GM21528 (cell line): ENCODE data around the gene SPEG.

Experiments
- ATAC-seq: cut with Tn5 transposase; IDR thresholded peaks from one replicate; pipeline ENCODE4 v1.9.1; 2021; ENCODE audit warnings: mild to moderate bottlenecking, moderate library complexity; ENCODE audit not compliant: unreplicated experiment, low FRiP score

SPEG gene

DNA sequence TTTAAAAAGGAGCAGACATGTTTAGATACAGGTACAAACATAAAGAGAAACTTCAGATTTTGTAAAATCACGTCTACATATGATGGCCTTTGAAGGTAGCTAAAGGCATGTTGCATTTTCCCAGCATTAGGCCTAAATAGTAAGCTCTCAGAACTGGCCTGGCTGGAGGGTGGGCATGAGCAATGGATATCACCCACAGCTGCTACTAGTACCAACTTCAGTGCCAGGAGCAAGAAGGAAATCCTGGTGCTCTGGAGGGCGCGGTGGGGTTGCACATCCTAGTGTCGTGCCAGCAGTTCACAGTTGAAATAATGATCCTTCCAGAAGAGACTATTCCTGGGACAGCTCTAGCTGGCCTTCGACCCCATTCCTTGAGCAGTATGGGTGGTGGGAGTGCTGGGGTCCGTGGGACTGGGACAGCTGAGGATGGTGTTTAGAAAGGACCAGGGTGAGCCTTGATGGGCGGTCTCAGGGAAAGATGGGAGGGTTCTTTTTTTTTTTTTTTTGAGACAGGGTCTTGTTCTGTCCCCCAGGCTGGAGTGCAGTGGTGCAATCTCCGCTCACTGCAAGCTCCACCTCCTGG lies 11.6 kb upstream of the SPEG start:
- no peak for ATAC-seq

DNA sequence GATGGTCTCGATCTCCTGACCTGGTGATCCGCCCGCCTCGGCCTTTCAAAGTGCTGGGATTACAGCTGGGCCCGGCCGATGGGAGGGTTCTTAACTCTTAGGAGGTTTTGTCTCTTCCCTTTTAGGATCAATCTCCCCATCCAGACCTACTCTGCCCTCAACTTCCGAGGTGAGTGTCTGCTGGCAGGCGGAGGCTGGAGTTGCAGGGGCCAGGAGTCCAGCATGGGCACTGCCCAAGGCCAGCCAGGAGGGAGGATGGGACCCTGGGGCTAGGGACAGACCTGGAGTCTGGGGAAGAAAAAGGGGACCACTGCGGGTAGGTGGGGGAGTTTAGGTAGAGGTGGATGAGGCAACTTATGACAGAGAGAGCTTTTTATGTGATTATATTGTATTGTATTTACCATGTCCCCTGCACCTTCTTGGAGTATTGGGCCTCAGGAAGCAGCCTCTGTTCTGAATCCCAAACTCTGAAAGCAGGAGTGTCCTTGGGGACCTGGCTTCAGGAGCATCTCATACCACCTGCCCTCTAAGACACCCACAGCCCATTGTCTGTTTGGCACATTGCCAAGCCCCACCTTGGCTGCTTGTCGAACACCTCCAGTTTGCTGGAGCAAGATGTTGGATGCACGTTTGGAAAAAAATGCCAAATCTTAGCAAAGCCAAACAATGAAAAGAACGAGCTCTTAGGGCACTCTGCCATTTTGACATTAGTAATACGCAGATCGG lies 10.8 kb upstream of the SPEG start:
- ATAC-seq: no peak

DNA sequence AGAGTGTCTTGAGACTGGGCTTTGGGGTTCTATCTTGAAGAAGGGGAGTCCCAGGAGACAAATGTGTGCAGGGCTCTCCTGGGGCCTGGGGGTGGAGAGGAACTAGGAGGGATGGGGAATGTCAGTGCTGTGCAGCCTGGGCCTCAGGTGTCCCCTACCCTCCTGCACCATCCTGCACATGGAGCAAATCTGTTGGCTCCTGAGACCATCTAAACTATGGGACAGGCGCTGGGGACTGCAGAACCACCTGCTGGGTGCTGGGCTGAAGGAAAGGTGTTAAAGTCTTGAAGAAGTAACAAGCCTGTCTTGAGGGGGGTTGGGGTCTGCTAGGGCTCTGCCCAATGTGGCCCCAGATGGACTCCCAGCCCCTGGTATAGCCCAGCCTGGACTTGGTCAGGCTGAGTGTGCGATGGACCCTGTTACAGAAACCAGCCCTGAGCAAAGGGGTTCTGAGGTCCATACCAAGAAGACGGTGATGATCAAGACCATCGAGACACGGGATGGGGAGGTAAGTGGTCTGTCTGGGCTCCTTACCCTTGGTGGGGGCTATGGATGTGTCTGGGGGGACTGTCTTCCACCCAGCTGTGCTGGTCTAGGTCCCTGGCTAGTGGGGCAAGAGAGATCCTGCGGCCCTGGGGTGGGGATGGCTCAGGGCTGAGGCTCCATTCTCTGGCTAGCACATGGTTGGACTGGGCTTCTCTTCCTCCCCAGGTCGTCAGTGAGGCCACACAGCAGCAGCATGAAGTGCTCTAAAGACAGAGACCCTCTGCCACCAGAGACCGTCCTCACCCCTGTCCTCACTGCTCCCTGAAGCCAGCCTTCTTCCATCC lies 9.2 kb upstream of the SPEG start:
- no peak for ATAC-seq

DNA sequence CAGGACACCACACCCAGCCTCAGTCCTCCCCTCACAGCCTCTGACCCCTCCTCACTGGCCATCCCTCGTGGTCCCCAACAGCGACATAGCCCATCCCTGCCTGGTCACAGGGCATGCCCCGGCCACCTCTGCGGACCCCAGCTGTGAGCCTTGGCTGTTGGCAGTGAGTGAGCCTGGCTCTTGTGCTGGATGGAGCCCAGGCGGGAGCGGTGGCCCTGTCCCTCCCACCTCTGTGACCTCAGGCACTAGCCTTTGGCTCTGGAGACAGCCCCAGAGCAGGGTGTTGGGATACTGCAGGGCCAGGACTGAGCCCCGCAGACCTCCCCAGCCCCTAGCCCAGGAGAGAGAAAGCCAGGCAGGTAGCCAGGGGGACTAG lies 8.6 kb upstream of the SPEG start:
- no peak for ATAC-seq

DNA sequence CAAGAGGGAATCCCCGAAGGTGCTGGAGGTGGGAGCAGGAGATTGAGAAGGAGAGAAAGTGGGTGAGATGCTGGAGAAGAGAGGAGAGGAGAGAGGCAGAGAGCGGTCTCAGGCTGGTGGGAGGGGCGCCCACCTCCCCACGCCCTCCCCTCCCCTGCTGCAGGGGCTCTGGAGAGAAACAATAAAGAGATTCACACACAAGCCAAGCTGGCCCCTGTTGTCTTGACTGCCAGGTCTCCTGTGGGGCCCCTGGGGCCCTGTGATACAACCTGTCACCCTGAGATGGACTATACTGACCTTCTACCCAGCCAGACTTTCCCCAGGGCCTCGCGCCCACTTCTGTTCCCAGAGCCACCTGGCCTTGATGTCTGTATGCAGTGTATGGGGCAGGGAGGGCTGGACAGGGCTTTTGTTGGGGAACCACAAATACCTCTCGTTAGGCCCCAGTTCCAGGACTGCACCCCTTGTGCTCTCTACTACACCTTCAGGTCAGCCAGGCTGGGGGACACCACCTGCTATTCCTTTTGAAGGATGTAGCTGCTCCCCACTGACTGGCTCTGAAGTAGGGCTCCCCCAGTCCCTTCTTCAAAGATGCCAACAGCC lies 8.0 kb upstream of the SPEG start:
- no peak for ATAC-seq

DNA sequence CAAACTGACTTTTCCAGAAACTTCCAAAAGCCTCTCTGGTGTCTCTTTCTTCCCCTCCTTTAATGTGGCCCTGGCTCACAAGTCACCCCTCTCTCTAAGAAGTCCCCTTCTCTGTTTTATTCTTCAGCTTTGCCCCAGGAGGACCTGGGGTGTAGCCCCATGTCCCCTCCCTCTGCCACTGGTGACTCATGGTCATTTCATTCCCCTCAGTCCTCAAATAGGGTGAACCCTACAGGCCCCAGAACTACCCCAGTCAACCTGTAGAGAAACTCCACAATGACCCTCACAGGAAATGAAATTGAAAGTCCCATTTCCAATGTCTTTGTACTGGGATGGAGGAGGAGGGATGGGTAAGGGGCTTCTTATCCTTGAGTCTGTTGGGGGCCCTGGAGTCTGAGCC lies 6.2 kb upstream of the SPEG start:
- ATAC-seq: no peak

DNA sequence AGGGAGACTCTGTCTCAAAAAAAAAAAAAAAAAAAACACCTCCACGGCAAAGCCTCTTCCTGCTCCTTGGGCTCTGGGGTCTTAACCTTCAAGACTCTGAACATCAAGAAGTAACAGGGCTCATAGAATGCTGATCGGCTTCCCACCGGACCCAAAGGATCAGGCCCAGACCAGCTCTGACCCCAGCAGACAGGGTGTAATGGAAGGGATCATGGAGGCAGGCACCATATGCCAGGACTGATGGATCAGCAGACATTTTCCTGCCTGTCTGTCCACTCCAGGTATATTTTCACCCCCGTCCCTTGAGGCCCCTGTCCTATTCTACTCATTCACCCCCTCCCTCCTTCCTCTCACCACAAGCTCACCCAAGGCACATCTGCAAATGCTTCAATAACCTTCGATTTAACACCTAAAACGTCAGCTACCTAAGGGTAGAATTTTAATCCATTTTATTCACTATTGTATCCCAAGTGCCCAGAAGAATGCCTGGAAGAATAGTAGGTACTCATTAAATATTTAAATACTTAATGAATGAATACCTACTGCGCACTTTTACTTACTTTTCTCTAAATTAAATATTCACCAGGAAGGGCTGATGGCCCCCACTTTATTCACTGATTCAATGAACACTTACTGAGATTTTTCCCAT lies 4.6 kb upstream of the SPEG start:
- ATAC-seq: no peak

DNA sequence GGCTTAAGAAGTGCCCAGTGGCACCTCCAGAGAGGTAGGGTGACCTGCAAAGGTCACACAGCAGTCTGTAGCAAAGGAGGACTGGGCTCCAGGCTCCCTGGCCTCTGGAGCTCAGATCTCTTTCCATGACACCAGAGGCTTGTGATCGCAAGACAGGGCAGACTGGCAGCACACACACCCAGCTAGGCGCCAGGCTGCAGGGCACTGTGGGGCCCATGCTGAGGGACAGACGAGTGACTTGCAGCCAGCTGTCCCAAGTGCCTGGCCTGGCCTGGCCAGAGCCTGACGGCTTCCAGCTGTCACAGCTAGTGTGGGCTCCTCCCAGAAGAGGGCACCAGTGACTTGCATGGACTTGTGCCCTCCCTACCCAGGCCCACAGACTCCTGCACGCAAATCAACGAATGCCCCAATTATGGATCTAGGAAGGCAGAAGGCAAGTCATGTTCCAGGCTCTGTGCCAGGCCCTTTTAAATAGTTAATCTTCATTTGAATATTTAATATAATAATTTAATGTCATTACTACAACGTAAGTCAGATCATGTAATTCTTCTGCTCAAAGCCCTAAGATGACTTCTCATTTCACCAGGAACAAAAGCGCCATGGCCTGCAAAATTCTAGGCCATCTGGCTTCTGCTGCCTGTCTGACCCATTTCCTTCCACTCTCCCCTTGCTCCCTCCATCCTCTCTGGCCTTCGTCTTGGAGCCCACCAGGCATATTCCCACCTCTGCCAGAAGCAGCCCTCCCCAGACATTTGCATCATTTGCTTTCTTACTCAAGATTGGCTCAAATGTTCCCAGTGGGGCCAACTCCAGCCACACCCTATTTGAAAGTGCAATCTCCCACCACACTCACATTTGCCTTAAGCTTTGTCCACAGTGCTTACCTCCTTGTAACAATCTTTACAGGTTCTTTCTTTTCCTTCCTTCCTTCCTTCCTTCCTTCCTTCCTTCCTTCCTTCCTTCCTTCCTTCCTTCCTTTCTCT lies 3.7 kb upstream of the SPEG start:
- no peak for ATAC-seq

DNA sequence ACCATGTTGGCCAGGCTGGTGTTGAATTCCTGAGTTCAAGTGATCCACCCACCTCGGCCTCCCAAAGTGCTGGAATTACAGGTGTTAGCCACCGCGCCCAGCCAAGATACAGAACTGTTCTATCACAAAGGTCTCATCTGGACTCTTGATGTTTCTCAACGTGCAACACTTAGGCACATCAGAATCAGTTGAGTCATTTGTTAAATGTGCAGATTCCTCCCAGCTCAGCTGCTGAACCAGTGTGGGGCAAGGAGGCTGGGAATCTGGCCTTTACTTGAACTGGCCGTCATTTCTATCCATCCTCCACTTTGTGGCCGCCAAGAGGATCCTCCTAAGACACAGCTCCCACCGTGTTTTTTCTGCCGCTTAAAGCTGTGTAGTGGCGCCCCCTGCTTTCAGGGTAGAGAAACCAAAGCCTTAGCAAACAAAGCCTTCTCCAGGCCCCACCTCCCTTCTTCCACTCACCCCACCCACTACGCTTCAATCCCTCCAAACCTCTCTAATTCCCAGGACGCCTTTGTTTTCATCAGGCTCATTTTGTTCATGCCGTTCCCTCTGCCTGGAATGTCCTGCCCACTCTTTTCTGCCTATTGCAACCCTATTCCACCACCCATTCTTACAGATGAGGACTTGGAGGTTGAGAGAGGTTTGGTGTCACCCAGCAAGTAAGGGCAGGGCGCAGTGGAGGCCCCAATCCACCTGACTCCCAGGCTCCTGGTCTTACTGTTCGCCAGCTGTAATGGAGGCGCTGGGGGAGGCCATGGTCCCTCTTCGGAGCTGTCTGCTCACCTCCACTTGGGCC lies 776 bp upstream of the SPEG start:
- ATAC-seq: no peak

DNA sequence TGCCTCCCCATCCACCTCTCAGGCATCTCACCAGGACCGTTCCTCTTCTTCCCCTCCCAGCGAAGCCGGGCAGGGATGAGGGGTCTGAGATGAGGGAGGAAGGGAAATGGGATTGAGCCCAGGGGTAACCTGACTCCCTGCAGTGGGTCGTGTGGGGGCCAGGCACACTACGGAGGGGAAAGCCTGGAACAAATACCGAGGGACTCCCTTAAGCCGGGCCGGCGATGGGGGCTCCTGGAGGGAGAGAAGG lies 250 bp upstream of the SPEG start:
- no peak for ATAC-seq

DNA sequence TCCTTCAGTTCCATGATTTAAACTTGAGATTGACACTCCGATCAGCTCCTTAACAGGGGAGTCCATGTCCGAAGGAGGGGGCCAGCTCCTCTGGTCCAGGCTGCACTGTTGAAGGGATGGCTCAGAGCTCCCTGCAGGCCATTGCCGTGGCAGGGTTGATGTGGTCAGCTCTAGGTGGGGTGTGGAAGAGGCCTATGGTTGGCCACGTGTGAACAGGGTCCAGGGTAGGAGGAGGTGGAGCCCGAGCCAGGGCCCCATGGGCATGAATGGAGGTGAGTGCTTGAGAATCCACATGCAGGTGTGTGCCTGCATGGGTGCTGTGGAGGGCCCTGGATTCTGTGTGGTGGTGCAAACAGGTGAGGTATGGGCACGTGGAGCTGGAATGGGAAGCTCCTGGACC lies 1.1 kb downstream of the SPEG start:
- ATAC-seq: no peak

DNA sequence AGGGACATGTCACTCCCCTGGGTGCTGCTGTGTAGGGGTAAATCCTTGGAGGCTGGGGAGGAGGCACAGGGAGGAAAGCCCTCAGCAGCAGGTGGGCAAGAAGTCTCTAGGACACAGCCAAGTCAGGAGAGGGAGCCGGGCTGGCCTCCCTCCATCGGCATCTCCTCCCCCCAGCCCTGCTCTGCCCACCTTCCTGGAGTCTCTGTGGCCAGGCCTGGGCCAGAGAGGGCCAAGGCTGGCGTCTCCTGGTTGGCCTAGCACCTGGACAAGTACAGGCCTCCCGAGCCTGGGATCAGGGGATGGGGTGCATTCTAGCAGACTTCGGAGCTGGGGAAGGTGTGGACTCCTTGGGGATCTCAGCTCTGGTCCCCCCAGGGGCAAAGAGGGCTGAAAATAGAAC lies 1.8 kb downstream of the SPEG start:
- ATAC-seq: no peak

DNA sequence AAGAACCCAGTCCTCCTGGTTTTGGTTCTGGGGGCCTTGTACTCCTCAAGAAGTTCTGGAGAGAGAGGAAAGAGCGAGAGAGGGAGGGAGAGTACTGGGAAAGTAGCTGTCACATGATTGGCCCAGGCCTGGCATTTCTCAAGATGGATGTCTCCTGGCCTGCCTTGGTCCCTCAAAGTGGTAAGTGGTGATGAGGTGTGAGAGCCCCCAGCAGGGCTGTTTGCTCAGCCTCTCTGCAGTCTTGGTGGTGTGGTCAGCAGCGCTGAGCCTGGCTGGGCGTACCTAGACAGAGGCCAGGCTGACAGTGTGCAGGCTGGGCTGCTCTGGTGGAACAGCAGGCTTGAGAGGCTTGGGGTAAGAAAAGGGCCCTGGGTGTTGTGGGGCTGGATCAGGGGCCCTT lies 2.5 kb downstream of the SPEG start:
- no peak for ATAC-seq

DNA sequence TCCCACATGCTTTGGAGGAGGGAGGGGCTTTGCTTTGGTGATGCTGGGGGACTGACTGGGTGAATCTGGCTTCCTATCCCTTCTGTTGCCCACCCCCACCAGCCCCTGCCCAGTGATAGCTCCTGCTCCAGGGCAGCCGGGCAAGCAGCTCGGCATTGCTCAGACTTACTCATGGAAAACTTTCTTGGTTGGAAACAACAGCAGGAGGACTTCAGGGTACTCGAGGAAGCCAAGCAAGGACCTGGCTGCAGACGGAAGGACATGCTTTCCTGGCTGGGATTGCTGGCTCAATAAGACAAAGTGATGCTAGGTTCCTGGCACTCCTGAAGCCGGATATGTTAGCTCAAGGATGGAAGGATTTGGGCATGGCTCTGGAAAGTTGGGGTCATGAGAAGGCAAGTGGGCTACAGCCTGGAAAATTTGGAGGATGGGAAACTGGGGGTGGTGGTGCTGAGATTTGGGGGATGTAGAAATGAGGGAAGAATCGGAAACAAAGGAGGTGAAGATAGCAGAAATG lies 3.1 kb downstream of the SPEG start:
- no peak for ATAC-seq

DNA sequence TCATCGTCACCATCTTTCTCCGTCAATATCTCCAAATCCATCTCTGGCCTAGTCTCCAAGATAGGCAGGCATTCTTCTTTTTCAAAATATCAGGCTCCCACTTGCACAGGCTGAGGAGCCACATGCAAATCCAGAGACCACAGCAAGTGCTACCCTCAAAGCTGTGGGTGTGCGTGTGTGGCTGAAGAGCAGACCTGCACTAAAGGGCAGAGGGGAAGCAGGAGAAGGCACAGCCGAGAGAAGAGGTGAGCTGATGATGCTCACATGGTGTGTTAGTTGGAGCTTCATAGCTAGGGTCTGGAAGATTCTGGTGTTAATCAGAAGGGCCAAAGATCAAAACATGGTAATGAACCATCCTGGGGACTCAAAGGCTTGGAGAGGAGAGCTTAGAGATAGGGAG lies 3.8 kb downstream of the SPEG start:
- ATAC-seq: no peak

DNA sequence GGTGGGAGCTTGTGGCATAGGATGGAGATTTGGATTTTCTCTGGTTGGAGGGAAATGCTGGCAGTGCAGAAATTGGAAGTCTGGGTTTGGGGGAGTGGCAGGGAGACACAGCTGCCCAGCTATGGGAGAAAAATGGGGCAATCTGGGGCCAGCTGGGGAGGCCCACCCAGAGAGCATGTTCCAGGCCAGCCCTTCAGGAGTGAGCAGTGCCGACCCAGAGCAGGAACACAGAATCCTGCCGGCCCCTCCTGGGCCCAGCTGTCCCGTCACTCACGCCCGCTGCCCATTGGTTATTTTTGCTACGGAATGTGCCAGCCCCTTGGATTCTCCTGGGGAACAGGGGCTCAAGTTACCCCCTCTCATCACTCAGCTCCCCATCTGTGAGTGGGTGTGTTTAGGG lies 4.9 kb downstream of the SPEG start:
- no peak for ATAC-seq

DNA sequence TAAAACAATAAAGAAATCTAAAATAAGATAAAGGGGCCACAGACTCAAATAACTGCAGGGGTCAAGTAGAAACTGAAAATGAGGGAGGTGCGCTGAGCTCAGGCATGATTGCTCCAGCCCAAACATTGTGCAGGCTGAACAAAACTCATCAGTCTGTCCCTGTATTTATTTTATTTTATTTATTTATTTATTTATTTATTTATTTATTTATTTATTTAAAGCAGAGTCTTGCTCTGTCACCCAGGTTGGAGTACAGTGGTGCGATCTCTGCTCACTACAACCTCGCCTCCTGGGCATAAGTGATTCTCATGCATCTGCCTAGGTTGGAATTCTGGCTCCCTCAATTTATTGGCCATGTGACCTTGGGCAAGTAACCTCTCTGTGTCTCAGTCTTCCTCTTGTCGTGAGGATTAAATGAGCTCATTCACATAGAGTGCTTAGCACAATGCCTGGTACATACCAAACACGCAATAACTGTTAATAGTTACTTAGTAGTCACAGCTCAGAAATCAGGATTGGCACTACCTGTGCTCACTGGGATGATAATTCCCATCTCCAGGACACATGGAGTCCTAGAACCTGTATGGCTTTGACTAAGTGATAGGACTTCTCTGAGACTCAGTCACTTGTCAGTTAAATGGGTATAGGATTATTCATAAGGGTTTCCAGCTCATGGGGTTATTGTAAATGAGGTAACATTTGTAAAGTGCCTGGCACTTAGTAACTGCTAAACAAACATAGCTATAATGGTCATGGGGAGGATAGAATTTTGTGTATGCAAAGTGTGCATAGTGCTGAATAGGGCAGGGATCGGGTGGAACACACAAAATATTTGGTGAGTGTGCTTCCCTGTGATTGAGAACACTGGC lies 6.0 kb downstream of the SPEG start:
- ATAC-seq: no peak
